ENCODE results near the gene ASXL1. TPM values are rescaled to one million over a fixed set of nuclear protein-coding genes. Genes with fewer than 3 reads are reported as not detected.

ASXL1 gene
- total RNA-seq, 2 donors from 2014 or later: 39.9 to 42.5 TPM

- DNase-seq: peak; percentile 80 to 90
- intact Hi-C loops (cut with DNase I, micrococcal nuclease): no loop called here
- ATAC-seq: peak; percentile 48
Measured at GRCh38 chr20:32467506-32468312, 109.6 kb downstream of the ASXL1 start.

GRCh38 chr20:32468313-32468640 is 110.1 kb downstream of the ASXL1 start:
- intact Hi-C loops (cut with DNase I, micrococcal nuclease): no loop called here
- no peak for DNase-seq
- no peak for ATAC-seq

- ATAC-seq: no peak
- intact Hi-C loops (cut with DNase I, micrococcal nuclease): no loop called here
- no peak for DNase-seq
Measured at GRCh38 chr20:32468860-32469259, 110.7 kb downstream of the ASXL1 start.

GRCh38 chr20:32470025-32470861 is 112.1 kb downstream of the ASXL1 start:
- intact Hi-C loops (cut with DNase I, micrococcal nuclease): no loop called here
- DNase-seq: peak in 1 of 2 donors; percentile 61
- no peak for ATAC-seq

GRCh38 chr20:32470940-32471339 is 112.8 kb downstream of the ASXL1 start:
- ATAC-seq: no peak
- intact Hi-C loops (cut with DNase I, micrococcal nuclease): no loop called here
- DNase-seq: no peak

GRCh38 chr20:32472581-32473207 is 114.6 kb downstream of the ASXL1 start:
- no peak for DNase-seq
- intact Hi-C loops (cut with DNase I, micrococcal nuclease): no loop called here
- ATAC-seq: no peak

GRCh38 chr20:32473231-32474008 is 115.3 kb downstream of the ASXL1 start:
- intact Hi-C loops (cut with DNase I, micrococcal nuclease): no loop called here
- ATAC-seq (peak; percentile 23), DNase-seq (peak in 1 of 2 donors; percentile 68)

- no peak for DNase-seq
- intact Hi-C loops (cut with DNase I, micrococcal nuclease): no loop called here
- no peak for ATAC-seq
Measured at GRCh38 chr20:32474009-32474716, 116.0 kb downstream of the ASXL1 start.

- DNase-seq: no peak
- ATAC-seq: no peak
- intact Hi-C loops (cut with DNase I, micrococcal nuclease): no loop called here
Measured at GRCh38 chr20:32474717-32474966, 116.5 kb downstream of the ASXL1 start.

- intact Hi-C loops (cut with DNase I, micrococcal nuclease): no loop called here
- DNase-seq: peak; percentile 93 to 96
- ATAC-seq: peak; percentile 69
Measured at GRCh38 chr20:32474967-32475811, 117.1 kb downstream of the ASXL1 start.

GRCh38 chr20:32476684-32477593 is 118.8 kb downstream of the ASXL1 start:
- peak in 1 of 2 donors; percentile 34 for DNase-seq
- intact Hi-C loops (cut with DNase I, micrococcal nuclease): no loop called here
- ATAC-seq: no peak

- ATAC-seq (peak; percentile 2), DNase-seq (peak; percentile 74 to 76)
- intact Hi-C loops (cut with DNase I, micrococcal nuclease): no loop called here
Measured at GRCh38 chr20:32477594-32478512, 119.7 kb downstream of the ASXL1 start.

- no peak for DNase-seq
- intact Hi-C loops (cut with DNase I, micrococcal nuclease): no loop called here
Measured at GRCh38 chr20:32478576-32478975, 120.4 kb downstream of the ASXL1 start.

GRCh38 chr20:32479012-32479411 is 120.9 kb downstream of the ASXL1 start:
- DNase-seq: no peak
- intact Hi-C loops (cut with DNase I, micrococcal nuclease): no loop called here
- no peak for ATAC-seq

More at GRCh38 chr20:32478576-32478975, 120.4 kb downstream of the ASXL1 start:
- no peak for ATAC-seq

GRCh38 chr20:32479697-32480171 is 121.6 kb downstream of the ASXL1 start:
- ATAC-seq (peak; percentile 23), DNase-seq (peak in 1 of 2 donors; percentile 55)
- intact Hi-C loops (cut with DNase I, micrococcal nuclease): loop anchor here in 1 of 2 donors (10.0 kb wide), 1 partner anchor 125 kb away; the partner anchor contains the start of gene ASXL1
